Measurements from ENCODE around the gene LRP1.
"Not testable (repeated sequence)": the region's sequence is repeated elsewhere in the genome, so short reads cannot be mapped to it uniquely, and the experiment has no call there.

LRP1 gene

GRCh38 chr12:57112492-57113294 is 15.6 kb upstream of the LRP1 start:
- DNase-seq (ENCODE audit: low read depth) = no peak

GRCh38 chr12:57116580-57117281 is 11.6 kb upstream of the LRP1 start:
- no peak for DNase-seq (ENCODE audit: low read depth)

GRCh38 chr12:57118711-57119271 is 9.5 kb upstream of the LRP1 start:
- DNase-seq (ENCODE audit: low read depth) = no peak

- no peak for DNase-seq (ENCODE audit: low read depth)
Observed at GRCh38 chr12:57119294-57120085, 8.8 kb upstream of the LRP1 start.

GRCh38 chr12:57120718-57121117 is 7.6 kb upstream of the LRP1 start:
- DNase-seq (ENCODE audit: low read depth) = not testable (repeated sequence)

- no peak for DNase-seq (ENCODE audit: low read depth)
Observed at GRCh38 chr12:57123813-57124212, 4.5 kb upstream of the LRP1 start.

GRCh38 chr12:57124261-57124877 is 3.9 kb upstream of the LRP1 start:
- DNase-seq (ENCODE audit: low read depth) = no peak

- no peak for DNase-seq (ENCODE audit: low read depth)
Observed at GRCh38 chr12:57126061-57126460, 2.2 kb upstream of the LRP1 start.

- DNase-seq (ENCODE audit: low read depth) = no peak
Observed at GRCh38 chr12:57126561-57126960, 1.7 kb upstream of the LRP1 start.

GRCh38 chr12:57127101-57127725 is 1.1 kb upstream of the LRP1 start:
- DNase-seq (ENCODE audit: low read depth) = no peak

GRCh38 chr12:57128519-57129247 is 400 bp downstream of the LRP1 start:
- DNase-seq (ENCODE audit: low read depth) = no peak

GRCh38 chr12:57129321-57129842 is 1.1 kb downstream of the LRP1 start:
- DNase-seq (ENCODE audit: low read depth) = no peak

GRCh38 chr12:57129889-57130288 is 1.6 kb downstream of the LRP1 start:
- DNase-seq (ENCODE audit: low read depth) = no peak

- DNase-seq (ENCODE audit: low read depth) = no peak
Observed at GRCh38 chr12:57130941-57131340, 2.7 kb downstream of the LRP1 start.

GRCh38 chr12:57131896-57132744 is 3.8 kb downstream of the LRP1 start:
- no peak for DNase-seq (ENCODE audit: low read depth)

- no peak for DNase-seq (ENCODE audit: low read depth)
Observed at GRCh38 chr12:57133013-57133569, 4.8 kb downstream of the LRP1 start.

- no peak for DNase-seq (ENCODE audit: low read depth)
Observed at GRCh38 chr12:57133916-57134315, 5.6 kb downstream of the LRP1 start.

GRCh38 chr12:57134949-57135348 is 6.7 kb downstream of the LRP1 start:
- no peak for DNase-seq (ENCODE audit: low read depth)

All from GM04504 (cell line).